HG03025 (cell line): Measurements from ENCODE around the gene NEURL1B.

Experiments
- ATAC-seq: cut with Tn5 transposase; IDR thresholded peaks from one replicate; pipeline ENCODE4 v1.9.1; 2021; ENCODE audit warnings: mild to moderate bottlenecking, moderate library complexity; ENCODE audit not compliant: unreplicated experiment, low FRiP score

Gene NEURL1B

DNA sequence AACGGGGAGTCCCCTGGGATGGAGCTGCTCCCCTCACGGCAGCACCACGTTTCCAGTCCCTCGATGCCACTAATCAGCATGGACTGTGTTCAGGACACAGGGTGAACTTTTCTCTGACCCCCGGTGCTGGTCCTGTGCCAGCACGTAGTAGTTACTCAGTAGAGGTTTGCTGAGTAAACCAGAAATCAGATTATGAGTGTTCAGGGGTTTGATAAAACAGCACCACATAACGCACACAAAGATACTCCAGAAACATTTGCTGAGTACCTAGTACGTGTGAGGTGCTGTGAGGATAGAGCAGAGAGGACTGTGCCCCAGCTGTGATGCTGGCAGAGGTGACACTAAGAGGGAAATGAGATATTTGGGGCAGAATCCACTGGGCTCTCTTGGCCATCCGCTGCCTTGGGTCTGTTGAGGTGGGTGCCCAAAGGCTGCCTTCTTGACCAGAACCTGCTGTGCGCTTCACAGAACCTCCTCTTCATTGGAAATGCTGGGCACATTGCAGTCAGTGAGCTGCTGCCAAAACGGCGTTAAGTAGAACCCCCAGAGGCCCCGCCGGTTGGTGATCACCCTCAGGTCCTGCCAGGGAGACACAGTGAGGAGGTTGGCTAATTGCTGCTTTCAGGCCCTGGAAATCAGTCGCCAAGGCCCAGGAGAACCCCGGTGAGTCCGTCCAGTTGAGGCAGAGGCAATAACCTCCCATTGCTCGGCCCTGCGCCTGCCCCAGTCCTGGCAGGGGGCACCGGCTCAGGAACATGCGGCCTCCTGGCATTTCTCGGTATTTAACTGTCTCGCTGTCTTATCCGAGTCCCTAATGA lies 49.4 kb downstream of the NEURL1B start:
- no peak for ATAC-seq

- no peak for ATAC-seq
Observed at GRCh38 chr5:172691886-172692285, 50.8 kb downstream of the NEURL1B start.

DNA sequence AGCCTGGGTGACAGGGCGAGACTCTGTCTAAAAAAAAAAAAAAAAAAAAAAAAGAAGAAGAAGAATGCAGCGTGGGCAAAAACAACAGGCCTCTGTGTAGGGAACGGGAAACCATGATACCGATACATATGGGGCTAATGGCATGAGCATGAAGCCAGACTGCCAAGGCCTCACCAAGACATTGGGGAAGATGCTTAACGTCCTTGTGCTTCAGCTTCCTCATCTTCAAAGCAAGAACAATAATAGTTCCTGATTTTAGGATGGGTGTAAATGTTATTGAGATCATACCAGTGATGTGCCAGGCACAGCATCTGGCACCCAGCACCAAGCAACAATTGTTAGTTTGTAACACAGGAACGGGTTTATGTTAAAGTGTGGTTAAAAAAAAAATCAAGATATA lies 51.4 kb downstream of the NEURL1B start:
- no peak for ATAC-seq

DNA sequence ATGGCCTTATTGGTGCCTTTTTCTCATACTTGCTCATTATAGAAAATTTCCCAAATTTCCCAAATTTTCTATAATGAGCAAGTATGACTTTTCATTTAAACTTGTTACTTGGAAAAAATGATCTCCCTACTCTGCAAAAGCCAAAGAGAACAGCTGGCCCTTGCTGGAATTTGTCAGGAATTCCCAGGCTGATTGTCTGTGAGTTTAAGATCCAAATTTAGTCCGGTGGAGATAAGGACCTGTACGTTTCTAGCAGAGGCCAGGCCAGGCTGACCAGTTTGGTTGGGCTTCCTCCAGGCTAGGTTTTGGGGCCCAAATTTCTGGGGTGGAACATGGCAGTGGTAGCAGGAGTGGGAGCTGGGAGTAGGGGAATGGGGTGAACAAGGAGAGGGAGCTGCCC lies 51.9 kb downstream of the NEURL1B start:
- no peak for ATAC-seq

DNA sequence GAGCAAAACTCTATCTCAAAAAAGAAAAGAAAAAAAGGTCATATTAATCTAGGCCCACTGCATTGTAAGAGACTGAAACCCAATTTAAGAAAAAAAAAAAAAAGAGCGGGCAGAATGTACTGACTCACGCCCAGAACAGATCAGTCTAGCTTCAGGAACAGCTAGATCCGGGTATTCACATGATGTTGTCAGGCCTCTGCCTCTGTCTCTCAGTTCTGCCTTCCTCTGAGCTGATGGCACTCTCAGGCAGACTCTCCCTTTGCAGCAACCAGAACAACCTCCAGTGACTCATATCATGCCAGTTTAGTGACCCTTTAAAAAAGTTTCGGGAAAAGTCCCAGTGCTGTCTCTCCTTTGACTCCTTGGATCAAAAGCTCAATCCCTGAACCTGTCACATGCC lies 53.0 kb downstream of the NEURL1B start:
- ATAC-seq = no peak

DNA sequence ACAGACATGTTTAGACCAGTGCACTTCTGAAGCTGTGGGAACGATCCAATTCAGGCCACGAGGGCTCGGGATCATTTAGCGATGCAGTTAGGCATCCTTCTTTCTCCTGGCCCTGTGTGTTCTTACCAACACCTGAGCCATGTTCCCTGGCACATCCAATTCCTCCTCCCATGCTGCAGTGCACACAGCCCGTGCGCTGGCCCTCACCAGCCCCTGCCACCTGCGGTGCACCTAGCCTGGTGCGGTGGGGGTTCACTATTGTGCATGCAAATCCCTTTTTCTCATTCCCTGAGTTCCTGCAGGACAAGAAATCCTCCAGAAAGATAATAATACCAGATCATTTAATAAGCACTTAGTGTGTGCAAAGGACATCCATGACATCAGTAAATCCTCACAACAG lies 53.5 kb downstream of the NEURL1B start:
- ATAC-seq = no peak

GRCh38 chr5:172695232-172696054 lies 54.4 kb downstream of the NEURL1B start:
- ATAC-seq = no peak

- ATAC-seq = no peak
Observed at GRCh38 chr5:172696171-172696849, 55.2 kb downstream of the NEURL1B start.

- no peak for ATAC-seq
Observed at GRCh38 chr5:172697123-172698121, 56.4 kb downstream of the NEURL1B start.

GRCh38 chr5:172699423-172699822 lies 58.4 kb downstream of the NEURL1B start:
- no peak for ATAC-seq

- no peak for ATAC-seq
Observed at GRCh38 chr5:172699999-172700364, 58.9 kb downstream of the NEURL1B start.

GRCh38 chr5:172700365-172701290 lies 59.6 kb downstream of the NEURL1B start:
- no peak for ATAC-seq

- no peak for ATAC-seq
Observed at GRCh38 chr5:172701291-172701656, 60.2 kb downstream of the NEURL1B start.

- ATAC-seq = no peak
Observed at GRCh38 chr5:172703952-172704351, 62.9 kb downstream of the NEURL1B start.

DNA sequence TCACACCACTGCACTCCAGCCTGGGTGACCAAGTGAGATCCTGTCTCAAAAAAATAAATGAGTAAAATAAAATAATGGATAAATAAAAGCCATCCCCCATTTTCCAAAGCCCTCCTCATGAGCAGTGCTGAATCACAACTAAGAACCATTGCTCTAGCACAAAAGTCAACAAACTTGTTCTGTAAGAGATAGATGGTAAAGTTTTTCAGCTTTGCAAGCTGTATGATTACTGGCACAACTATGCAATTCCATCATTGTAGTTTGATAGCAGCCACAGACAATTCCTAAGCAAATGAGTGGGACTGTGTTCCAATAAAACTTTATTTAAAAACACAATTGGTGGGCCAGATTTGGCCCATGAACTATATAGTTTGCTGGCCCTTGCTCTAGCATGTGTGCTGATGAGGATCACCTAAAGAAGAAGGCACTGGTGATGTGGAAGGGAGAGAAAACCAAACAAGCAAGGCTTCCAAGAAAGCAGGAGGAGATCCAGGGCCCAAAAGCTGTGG lies 64.6 kb downstream of the NEURL1B start:
- ATAC-seq = no peak

- ATAC-seq = no peak
Observed at GRCh38 chr5:172706796-172707195, 65.7 kb downstream of the NEURL1B start.

GRCh38 chr5:172707285-172708182 lies 66.5 kb downstream of the NEURL1B start:
- ATAC-seq = no peak

DNA sequence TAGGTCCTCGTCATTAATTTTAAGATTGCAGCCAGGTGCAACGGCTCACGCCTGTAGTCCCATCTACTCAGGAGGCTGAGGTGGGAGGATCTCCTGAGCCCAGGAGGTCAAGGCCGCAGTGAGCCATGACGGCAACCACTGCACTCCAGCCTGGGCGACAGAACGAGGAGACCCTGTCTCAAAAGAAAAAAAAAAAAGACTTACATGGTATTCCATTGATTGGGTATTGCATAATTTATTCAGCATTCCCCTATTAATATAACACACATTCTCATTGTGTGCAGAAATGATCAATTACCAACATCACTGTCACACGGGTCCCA lies 67.1 kb downstream of the NEURL1B start:
- no peak for ATAC-seq
